ENCODE results near the gene DPH5.

The DPH5 gene

DNA sequence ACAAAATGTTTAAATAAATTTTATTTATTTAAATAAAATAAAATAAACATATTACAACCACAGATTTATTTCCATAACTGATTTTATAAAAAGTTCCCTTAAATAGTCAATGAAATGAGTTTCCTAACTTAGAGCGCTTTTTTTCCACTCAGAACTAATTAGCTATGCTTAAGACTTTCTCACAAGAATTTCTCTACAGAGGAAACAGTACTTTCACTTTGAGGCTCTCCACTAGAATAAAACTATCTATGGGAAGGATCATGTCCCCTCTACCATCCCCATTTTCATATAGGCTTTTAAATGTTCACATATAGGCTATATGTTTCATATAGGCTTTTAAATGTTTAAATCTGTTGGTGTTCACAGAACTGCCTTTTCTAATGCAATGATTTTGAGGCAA, 40.0 kb upstream of the DPH5 start:
- Histone ChIP-seq H3K36me3 (ENCODE audit: control insufficient read depth, insufficient read depth, low read length) (no peaks in the 10 kb centered on the region), H3K4me3 (replicated peaks; ENCODE audit: low read depth, low read length) (no peak overlapping the region), H3K27me3 (replicated peaks; ENCODE audit: control insufficient read depth, insufficient read depth, low read length) (no peaks in the 10 kb centered on the region)
- TF ChIP-seq, protein P1, sequence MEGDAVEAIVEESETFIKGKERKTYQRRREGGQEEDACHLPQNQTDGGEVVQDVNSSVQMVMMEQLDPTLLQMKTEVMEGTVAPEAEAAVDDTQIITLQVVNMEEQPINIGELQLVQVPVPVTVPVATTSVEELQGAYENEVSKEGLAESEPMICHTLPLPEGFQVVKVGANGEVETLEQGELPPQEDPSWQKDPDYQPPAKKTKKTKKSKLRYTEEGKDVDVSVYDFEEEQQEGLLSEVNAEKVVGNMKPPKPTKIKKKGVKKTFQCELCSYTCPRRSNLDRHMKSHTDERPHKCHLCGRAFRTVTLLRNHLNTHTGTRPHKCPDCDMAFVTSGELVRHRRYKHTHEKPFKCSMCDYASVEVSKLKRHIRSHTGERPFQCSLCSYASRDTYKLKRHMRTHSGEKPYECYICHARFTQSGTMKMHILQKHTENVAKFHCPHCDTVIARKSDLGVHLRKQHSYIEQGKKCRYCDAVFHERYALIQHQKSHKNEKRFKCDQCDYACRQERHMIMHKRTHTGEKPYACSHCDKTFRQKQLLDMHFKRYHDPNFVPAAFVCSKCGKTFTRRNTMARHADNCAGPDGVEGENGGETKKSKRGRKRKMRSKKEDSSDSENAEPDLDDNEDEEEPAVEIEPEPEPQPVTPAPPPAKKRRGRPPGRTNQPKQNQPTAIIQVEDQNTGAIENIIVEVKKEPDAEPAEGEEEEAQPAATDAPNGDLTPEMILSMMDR (IDR thresholded peaks at IDR 0.05; ENCODE audit: insufficient read depth, low read length, poor library complexity, severe bottlenecking): no peak
- peak; percentile 9 for DNase-seq (ENCODE audit: extremely low read depth, insufficient read length)

DNA sequence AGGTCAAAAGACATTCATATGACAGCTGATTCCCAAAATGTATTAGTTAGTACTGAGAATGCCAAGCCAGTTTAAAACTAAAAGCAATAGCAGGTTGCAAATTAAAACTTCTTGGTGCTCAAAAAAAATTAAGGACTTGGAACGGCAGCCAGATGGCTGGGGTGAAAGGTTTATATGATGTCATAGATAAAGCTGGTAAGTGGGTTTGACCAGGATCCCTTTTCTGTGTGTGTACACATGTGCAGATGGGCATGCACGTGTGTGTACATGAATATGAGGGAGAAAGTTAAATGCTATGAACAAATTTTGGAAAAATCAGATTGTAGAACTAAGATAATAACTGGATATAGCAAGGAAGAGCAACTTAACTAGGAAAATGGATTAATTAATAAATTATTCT, 39.1 kb upstream of the DPH5 start:
- TF ChIP-seq, protein P1 (IDR thresholded peaks at IDR 0.05; ENCODE audit: insufficient read depth, low read length, poor library complexity, severe bottlenecking): no peak
- Histone ChIP-seq H3K4me3 (replicated peaks; ENCODE audit: low read depth, low read length) (no peak overlapping the region), H3K27me3 (replicated peaks; ENCODE audit: control insufficient read depth, insufficient read depth, low read length) (no peaks in the 10 kb centered on the region), H3K36me3 (ENCODE audit: control insufficient read depth, insufficient read depth, low read length) (no peaks in the 10 kb centered on the region)
- no peak for DNase-seq (ENCODE audit: extremely low read depth, insufficient read length)

DNA sequence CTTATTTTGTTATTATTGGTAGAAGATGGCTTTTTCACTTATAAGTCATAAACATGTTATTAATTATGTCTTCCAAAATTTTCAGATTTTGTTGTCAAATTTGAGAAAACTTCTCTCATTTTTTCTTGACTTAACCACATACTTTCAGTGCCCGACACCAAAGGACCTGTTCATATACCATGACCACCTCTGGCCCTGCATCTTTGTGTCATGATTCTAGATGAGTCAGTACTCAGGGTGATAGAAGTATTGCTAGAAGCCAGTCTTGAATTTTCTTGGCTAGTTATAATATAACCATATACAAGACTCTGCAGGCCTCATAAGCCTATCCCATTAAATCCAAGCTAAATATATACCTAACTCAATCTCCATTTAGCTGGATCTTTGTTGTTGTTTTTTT, 35.4 kb upstream of the DPH5 start:
- TF ChIP-seq, protein P1 (IDR thresholded peaks at IDR 0.05; ENCODE audit: insufficient read depth, low read length, poor library complexity, severe bottlenecking): no peak
- Histone ChIP-seq H3K4me3 (replicated peaks; ENCODE audit: low read depth, low read length) (no peak overlapping the region), H3K27me3 (replicated peaks; ENCODE audit: control insufficient read depth, insufficient read depth, low read length) (no peaks in the 10 kb centered on the region), H3K36me3 (ENCODE audit: control insufficient read depth, insufficient read depth, low read length) (no peaks in the 10 kb centered on the region)
- peak; percentile 38 for DNase-seq (ENCODE audit: extremely low read depth, insufficient read length)

DNA sequence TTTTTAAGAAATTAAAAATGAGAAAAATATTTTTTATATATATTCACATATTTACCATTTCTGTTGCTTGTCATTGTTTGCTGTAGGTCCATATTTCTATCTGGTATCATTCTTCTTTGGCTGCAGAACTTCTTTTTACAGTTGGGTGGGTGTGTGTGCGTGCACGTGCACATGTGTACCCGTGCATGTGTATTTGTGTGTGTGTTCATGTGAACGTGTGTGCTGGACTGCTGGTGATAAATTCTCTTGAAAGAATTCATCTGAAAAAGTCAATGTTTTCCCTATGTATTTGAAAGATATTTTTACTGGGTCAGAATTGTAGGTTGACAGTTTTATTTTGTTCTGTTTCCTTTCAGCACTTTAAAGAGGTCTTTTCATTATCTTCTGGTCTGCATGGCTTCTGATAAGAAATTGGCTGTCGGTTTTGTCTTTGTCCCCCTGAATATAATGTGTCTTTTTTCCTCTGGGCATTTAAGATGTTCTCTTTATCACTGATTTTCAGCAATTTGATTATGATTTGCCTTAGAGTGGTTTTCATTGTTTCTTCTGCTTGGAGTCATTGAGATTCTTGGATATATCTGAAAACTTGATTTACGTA, 34.5 kb upstream of the DPH5 start:
- Histone ChIP-seq H3K4me3 (replicated peaks; ENCODE audit: low read depth, low read length) (no peak overlapping the region), H3K36me3 (ENCODE audit: control insufficient read depth, insufficient read depth, low read length) (no peaks in the 10 kb centered on the region), H3K27me3 (replicated peaks; ENCODE audit: control insufficient read depth, insufficient read depth, low read length) (no peaks in the 10 kb centered on the region)
- no peak for DNase-seq (ENCODE audit: extremely low read depth, insufficient read length)
- TF ChIP-seq, protein P1 (IDR thresholded peaks at IDR 0.05; ENCODE audit: insufficient read depth, low read length, poor library complexity, severe bottlenecking): no peak

DNA sequence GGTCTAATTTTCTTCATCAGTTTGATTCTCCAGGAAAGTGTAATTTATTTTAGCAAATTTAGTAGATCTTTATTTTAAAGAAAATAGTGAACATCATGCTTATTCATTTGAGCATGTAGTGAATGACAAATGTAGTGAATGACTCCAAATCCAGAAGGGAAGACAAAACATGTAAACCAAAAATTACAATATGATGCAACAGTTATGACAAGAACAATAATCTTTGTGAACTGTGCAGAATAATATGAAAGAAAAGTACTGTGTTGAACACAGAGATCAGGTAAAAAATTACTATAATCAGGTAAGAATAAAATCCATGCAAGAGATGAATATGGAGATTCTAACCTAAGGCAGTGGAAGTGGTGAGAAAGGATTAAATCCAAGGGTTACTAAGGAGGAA, 30.0 kb upstream of the DPH5 start:
- DNase-seq (ENCODE audit: extremely low read depth, insufficient read length): no peak
- Histone ChIP-seq H3K4me3 (replicated peaks; ENCODE audit: low read depth, low read length) (no peak overlapping the region), H3K27me3 (replicated peaks; ENCODE audit: control insufficient read depth, insufficient read depth, low read length) (no peaks in the 10 kb centered on the region), H3K36me3 (ENCODE audit: control insufficient read depth, insufficient read depth, low read length) (no peaks in the 10 kb centered on the region)
- TF ChIP-seq, protein P1 (IDR thresholded peaks at IDR 0.05; ENCODE audit: insufficient read depth, low read length, poor library complexity, severe bottlenecking): no peak

Measured in GM06990 (cell line).